Testis (tissue), 2 donors: ENCODE measurements around the gene GLRX3.

Experiments used
- CTCF ChIP-seq, 3 experiments: fragments of 450-650 bp in 2 of 3; fragments of 200-600 bp in 1 of 3; sonication (generic) in 1 of 3; IDR thresholded peaks; one replicate each; pipeline ENCODE4 v1.5.1; 2016 to 2019; ENCODE audit warnings: antibody characterized with exemption in 3 of 3, mild to moderate bottlenecking in 2 of 3, moderate library complexity in 1 of 3
- POLR2A ChIP-seq: fragments of 450-650 bp; IDR thresholded peaks from one replicate; pipeline ENCODE4 v1.6.1; 2017; ENCODE audit warnings: antibody characterized with exemption, mild to moderate bottlenecking, moderate library complexity

GRCh38 chr10:130121486-130122079 lies 14.6 kb upstream of the GLRX3 start:
- TF ChIP-seq POLR2A (no peak), CTCF (IDR thresholded peaks at IDR 0.05) (no peak)
